NB4 (cell line): Measurements from ENCODE around the gene EBF3.

Experiments
- MYC ChIP-seq: IDR thresholded peaks from 2 replicates; pipeline ENCODE4 v1.6.1; 2011; ENCODE audit warnings: low read depth, low read length
- POLR2A ChIP-seq: IDR thresholded peaks from 2 replicates; pipeline ENCODE4 v1.6.1; 2011; ENCODE audit warnings: mild to moderate bottlenecking; ENCODE audit not compliant: insufficient read length; ENCODE audit errors: extremely low read depth
- TF ChIP-seq, protein P1 (sequence below): IDR thresholded peaks from one replicate; pipeline ENCODE4 v1.5.1; 2012; ENCODE audit warnings: low read depth, low read length
- TF ChIP-seq, protein P2 (sequence below): IDR thresholded peaks from 2 replicates; pipeline ENCODE4 v1.6.1; 2011; ENCODE audit warnings: low read depth, low read length

DNA sequence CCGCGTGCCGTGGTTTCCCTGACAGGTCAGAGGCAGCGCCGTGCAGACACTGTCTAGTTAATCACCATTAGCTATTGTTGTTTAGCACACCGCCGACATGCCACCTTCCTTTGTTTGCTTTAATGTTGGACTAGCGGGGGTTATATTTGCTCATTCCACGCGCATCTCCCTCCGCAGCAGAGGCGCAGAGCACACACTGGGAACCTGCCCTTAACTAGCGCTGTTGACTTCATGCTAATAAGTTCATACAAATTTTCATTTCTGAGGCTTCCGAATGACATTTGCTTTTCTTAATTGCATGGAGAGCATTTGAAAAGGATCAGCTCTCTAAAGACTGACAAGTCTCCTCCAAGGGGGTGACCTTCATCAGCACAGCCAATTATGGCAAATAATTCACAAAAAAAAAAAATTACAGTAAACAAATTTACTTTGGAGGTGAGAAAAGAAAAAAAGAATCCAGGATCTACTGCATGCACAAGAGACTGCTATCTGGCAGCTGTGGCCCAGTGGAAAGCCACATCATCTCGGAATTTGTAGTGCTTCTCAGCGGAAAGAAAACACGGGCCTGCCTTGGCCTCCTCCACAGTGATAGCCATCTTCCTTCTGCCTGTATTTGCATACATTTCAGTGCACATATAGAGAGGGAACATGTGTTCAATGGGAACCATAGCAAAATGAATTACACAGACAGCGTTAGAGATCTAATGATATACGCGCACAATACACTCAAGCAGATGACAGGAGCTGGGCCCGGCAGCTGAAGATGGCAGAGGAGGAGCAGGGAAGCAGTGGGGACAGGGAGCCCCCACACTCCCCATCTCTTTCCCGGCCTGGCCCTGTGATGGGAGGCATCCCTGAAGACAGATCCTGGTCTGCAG, 94.2 kb downstream of the EBF3 start:
- TF ChIP-seq, protein P1, sequence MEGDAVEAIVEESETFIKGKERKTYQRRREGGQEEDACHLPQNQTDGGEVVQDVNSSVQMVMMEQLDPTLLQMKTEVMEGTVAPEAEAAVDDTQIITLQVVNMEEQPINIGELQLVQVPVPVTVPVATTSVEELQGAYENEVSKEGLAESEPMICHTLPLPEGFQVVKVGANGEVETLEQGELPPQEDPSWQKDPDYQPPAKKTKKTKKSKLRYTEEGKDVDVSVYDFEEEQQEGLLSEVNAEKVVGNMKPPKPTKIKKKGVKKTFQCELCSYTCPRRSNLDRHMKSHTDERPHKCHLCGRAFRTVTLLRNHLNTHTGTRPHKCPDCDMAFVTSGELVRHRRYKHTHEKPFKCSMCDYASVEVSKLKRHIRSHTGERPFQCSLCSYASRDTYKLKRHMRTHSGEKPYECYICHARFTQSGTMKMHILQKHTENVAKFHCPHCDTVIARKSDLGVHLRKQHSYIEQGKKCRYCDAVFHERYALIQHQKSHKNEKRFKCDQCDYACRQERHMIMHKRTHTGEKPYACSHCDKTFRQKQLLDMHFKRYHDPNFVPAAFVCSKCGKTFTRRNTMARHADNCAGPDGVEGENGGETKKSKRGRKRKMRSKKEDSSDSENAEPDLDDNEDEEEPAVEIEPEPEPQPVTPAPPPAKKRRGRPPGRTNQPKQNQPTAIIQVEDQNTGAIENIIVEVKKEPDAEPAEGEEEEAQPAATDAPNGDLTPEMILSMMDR: no peak
- TF ChIP-seq, protein P2, sequence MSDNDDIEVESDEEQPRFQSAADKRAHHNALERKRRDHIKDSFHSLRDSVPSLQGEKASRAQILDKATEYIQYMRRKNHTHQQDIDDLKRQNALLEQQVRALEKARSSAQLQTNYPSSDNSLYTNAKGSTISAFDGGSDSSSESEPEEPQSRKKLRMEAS: no peak
- TF ChIP-seq POLR2A (no peak), MYC (no peak)
